ENCODE results near the gene GYS1.

GRCh38 chr19:48945415-48945814 is 47.7 kb downstream of the GYS1 start:
- TF ChIP-seq EP300 (IDR thresholded peaks at IDR 0.05), result no peak
- TF ChIP-seq, protein P1, sequence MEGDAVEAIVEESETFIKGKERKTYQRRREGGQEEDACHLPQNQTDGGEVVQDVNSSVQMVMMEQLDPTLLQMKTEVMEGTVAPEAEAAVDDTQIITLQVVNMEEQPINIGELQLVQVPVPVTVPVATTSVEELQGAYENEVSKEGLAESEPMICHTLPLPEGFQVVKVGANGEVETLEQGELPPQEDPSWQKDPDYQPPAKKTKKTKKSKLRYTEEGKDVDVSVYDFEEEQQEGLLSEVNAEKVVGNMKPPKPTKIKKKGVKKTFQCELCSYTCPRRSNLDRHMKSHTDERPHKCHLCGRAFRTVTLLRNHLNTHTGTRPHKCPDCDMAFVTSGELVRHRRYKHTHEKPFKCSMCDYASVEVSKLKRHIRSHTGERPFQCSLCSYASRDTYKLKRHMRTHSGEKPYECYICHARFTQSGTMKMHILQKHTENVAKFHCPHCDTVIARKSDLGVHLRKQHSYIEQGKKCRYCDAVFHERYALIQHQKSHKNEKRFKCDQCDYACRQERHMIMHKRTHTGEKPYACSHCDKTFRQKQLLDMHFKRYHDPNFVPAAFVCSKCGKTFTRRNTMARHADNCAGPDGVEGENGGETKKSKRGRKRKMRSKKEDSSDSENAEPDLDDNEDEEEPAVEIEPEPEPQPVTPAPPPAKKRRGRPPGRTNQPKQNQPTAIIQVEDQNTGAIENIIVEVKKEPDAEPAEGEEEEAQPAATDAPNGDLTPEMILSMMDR (IDR thresholded peaks at IDR 0.05), result no peak

Measured in stomach (tissue), 4 donors.